T-cell (primary cell): Measurements from ENCODE around the gene COL1A1. TPM values are rescaled to one million over a fixed set of nuclear protein-coding genes. Genes with fewer than 3 reads are reported as not detected.
A peak's percentile ranks its signal among the peaks of the same experiment; 100 is the strongest.

ENCODE experiments used
- ATAC-seq, 4 experiments: fragments of 200-7000 bp in 3 of 4; fragments of 150-1000 bp in 1 of 4; cut with Tn5 transposase; replicated peaks in 1 of 4; 1 replicate in 3 of 4; 2 replicates in 1 of 4; pipeline ENCODE4 v1.10.0; 2021; ENCODE audit warnings: moderate library complexity in 3 of 4, mild to moderate bottlenecking in 2 of 4, moderate number of reproducible peaks in 1 of 4
- CTCF ChIA-PET, 2 donors: fragments of 300-600 bp; sonication (Branson Sonifier 250); formaldehyde crosslinking; loops; one replicate each; lab custom pipeline; 2022; ENCODE audit warnings: antibody characterized with exemption in 2 of 2; lab: Charles Lee
- POLR2A ChIA-PET, 2 donors: fragments of 300-600 bp; sonication (Branson Sonifier 250); formaldehyde crosslinking; loops; one replicate each; lab custom pipeline; 2022; ENCODE audit warnings: antibody characterized with exemption in 2 of 2; lab: Charles Lee
- DNase-seq, 35 experiments: peaks; one replicate each; pipeline versions ENCODE4 v3.0.0 to v3.0.0-alpha.2; 2013 to 2023
- H3K27ac ChIP-seq: one replicate; pipeline ENCODE4 v1.5.1; 2013; ENCODE audit warnings: low read length
- H3K27me3 ChIP-seq, 2 experiments: replicated peaks in 1 of 2; 1 replicate in 1 of 2; 2 replicates in 1 of 2; pipeline versions ENCODE4 v1.6.1 to v1.7.0; 2013; ENCODE audit warnings: low read length in 1 of 2, mixed read lengths in 1 of 2; ENCODE audit not compliant: control insufficient read depth in 2 of 2, insufficient read depth in 2 of 2; ENCODE audit errors: extremely low read depth in 1 of 2
- H3K36me3 ChIP-seq, 2 donors: 1 replicate in 1 of 2; 2 replicates in 1 of 2; pipeline versions ENCODE4 v1.6.1 to v1.7.0; 2013; ENCODE audit warnings: low read length in 1 of 2; ENCODE audit not compliant: control insufficient read depth in 2 of 2, insufficient read depth in 1 of 2; ENCODE audit errors: extremely low read depth in 1 of 2
- H3K4me1 ChIP-seq, 2 experiments: 1 replicate in 1 of 2; 2 replicates in 1 of 2; pipeline versions ENCODE4 v1.6.1 to v1.7.0; 2013; ENCODE audit warnings: low read length in 2 of 2, mixed read lengths in 1 of 2; ENCODE audit not compliant: insufficient read depth in 2 of 2, control insufficient read depth in 1 of 2; ENCODE audit errors: extremely low read depth in 1 of 2
- H3K4me3 ChIP-seq, 2 donors: 1 replicate in 1 of 2; 2 replicates in 1 of 2; pipeline versions ENCODE4 v1.5.1 to v1.7.0; 2013; ENCODE audit warnings: mild to moderate bottlenecking in 2 of 2, low read length in 1 of 2, moderate library complexity in 1 of 2; ENCODE audit not compliant: control insufficient read depth in 1 of 2; ENCODE audit errors: extremely low read depth in 1 of 2
- H3K9me3 ChIP-seq: 2 replicates; pipeline ENCODE4 v1.7.0; 2013
- H3K27ac Mint-ChIP-seq, 2 donors: one replicate each; pipeline ENCODE4 v1.8.0; 2020 to 2021; ENCODE audit warnings: mild to moderate bottlenecking in 2 of 2, mixed read lengths in 2 of 2
- H3K27me3 Mint-ChIP-seq, 2 donors: one replicate each; pipeline ENCODE4 v1.8.0; 2021 to 2022; ENCODE audit warnings: mixed read lengths in 2 of 2
- H3K36me3 Mint-ChIP-seq: one replicate; pipeline ENCODE4 v1.8.0; 2021; ENCODE audit warnings: mixed read lengths
- H3K4me1 Mint-ChIP-seq, 3 donors: one replicate each; pipeline ENCODE4 v1.8.0; 2020 to 2022; ENCODE audit warnings: mixed read lengths in 3 of 3, mild to moderate bottlenecking in 1 of 3
- H3K4me3 Mint-ChIP-seq, 3 donors: one replicate each; pipeline ENCODE4 v1.8.0; 2020 to 2022; ENCODE audit warnings: mild to moderate bottlenecking in 3 of 3, mixed read lengths in 3 of 3, moderate library complexity in 3 of 3
- H3K9me3 Mint-ChIP-seq, 3 donors: one replicate each; pipeline ENCODE4 v1.8.0; 2020 to 2022; ENCODE audit warnings: mixed read lengths in 3 of 3
- WGBS: methylation state at CpG from one replicate; pipeline ENCODE4 v1.1.5; 2013; ENCODE audit warnings: missing lambda C conversion rate; ENCODE audit not compliant: insufficient coverage; 5-methylcytosine and 5-hydroxymethylcytosine counted together
- total RNA-seq, 35 experiments: library from RNA in 6 of 35; stranded (reverse) in 6 of 35; fragments of 120-200 nt in 1 of 35; gene quantifications; one replicate each; pipeline versions ENCODE4 v1.2.1 to v1.2.4 and lab custom pipeline; 2013 to 2026

COL1A1 gene
- total RNA-seq, 5 donors from 2014 or later (not counting 1 experiment from before 2014, with no cell fraction given): 4.1 to 21.0 (median 6.6) TPM

- H3K27me3 ChIP-seq: peaks cover 0 to 24% of the 10 kb centered on the region in 2 experiments
- no peaks in the 10 kb centered on the region for H3K36me3 Mint-ChIP-seq
- no peaks in the 10 kb centered on the region for H3K9me3 ChIP-seq
- H3K4me3 Mint-ChIP-seq: peak overlapping the region; percentile 54 to 70 (median 56)
- peak overlapping the region; percentile 56 for H3K27ac ChIP-seq
- no peaks in the 10 kb centered on the region for H3K27me3 Mint-ChIP-seq
- WGBS: 28% methylated on average over 11 of the region's 14 CpGs
- DNase-seq (peak; percentile 41 to 76 (median 65)), ATAC-seq (peak; percentile 79 to 89 (median 84))
- H3K27ac Mint-ChIP-seq: peak overlapping the region; percentile 73 to 88
- H3K4me3 ChIP-seq: peak overlapping the region in 1 of 2 donors; percentile 40
- ChIA-PET CTCF (interaction anchor here (0.6 to 1.8 kb wide), 16 partner anchors 8 to 228 kb away, joined by 3 to 13 read pairs (median 4); partner anchors contain the start of genes COL1A1 (in 1 of the 2), LRRC59 (in 1 of the 2) and SAMD14 (in 1 of the 2)), POLR2A (no interaction called here)
- H3K9me3 Mint-ChIP-seq: no peaks in the 10 kb centered on the region
- no peaks in the 10 kb centered on the region for H3K36me3 ChIP-seq
- peaks cover 12 to 14% (median 13%) of the 10 kb centered on the region in 3 donors for H3K4me1 Mint-ChIP-seq
- H3K4me1 ChIP-seq: peaks cover 0 to 18% of the 10 kb centered on the region in 2 experiments
These were observed 32.2 kb downstream of the COL1A1 start for GRCh38 chr17:50169121-50169764.

DNA sequence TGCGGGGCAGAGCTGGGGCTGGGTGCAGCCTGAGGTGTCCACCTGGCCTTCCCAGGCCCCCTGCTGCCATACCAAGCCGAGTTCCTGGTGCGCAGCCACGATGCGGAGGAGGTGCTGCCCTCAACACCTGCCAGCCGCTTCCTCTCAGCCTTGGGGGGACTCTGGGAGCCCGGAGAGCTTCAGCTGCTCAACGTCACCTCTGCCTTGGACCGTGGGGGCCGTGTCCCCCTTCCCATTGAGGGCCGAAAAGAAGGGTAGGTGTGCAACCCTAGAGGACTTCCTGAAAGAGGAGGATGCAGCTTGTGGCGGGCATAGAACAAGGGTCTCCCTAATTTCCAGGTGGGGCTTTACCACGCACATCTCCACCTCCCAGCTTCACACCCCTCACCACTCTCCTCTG lies 33.1 kb downstream of the COL1A1 start:
- Mint-ChIP-seq H3K4me3 (peak overlapping the region in 1 of 3 donors; percentile 70), H3K4me1 (peaks cover 13 to 17% (median 16%) of the 10 kb centered on the region in 3 donors), H3K27ac (peak overlapping the region in 1 of 2 donors; percentile 73), H3K9me3 (no peaks in the 10 kb centered on the region), H3K27me3 (no peaks in the 10 kb centered on the region), H3K36me3 (no peaks in the 10 kb centered on the region)
- Histone ChIP-seq H3K27me3 (peaks cover 0 to 21% of the 10 kb centered on the region in 2 experiments), H3K4me1 (peaks cover 0 to 18% of the 10 kb centered on the region in 2 experiments), H3K27ac (no peak overlapping the region), H3K36me3 (no peaks in the 10 kb centered on the region), H3K9me3 (no peaks in the 10 kb centered on the region), H3K4me3 (peak overlapping the region in 1 of 2 donors; percentile 40)
- 72% methylated on average over 5 of the region's 13 CpGs for WGBS
- DNase-seq (no peak), ATAC-seq (no peak)
- POLR2A ChIA-PET: interaction anchor here in 1 of 2 donors (0.5 kb wide), 1 partner anchor 36 kb away, joined by 3 read pairs; no protein-coding TSS in a partner anchor
- CTCF ChIA-PET: interaction anchor here in 1 of 2 donors (0.5 to 1.2 kb wide), 2 partner anchors 76 to 124 kb away, joined by 5 to 6 read pairs; no protein-coding TSS in a partner anchor

DNA sequence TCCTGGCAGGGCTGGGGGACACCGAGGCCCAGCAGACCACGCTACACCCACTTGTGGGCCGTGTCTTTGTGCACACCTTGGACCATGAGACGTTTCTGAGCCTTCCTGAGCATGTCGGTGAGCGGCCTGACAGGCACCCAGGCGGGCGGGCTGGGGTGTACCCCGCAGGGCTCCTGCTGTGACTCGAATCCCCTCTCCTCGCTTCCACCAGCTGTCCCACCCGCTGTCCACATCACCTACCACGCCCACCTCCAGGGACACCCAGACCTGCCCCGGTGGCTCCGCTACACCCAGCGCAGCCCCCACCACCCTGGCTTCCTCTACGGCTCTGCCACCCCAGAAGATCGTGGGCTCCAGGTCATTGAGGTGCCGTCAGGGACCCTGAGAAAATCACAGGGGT lies 34.1 kb downstream of the COL1A1 start:
- H3K9me3 Mint-ChIP-seq: no peaks in the 10 kb centered on the region
- DNase-seq: no peak
- no peak for ATAC-seq
- Histone ChIP-seq H3K27ac (no peak overlapping the region), H3K27me3 (peaks cover 0 to 21% of the 10 kb centered on the region in 2 experiments), H3K36me3 (no peaks in the 10 kb centered on the region), H3K4me1 (peaks cover 7 to 18% of the 10 kb centered on the region in 2 experiments), H3K9me3 (no peaks in the 10 kb centered on the region), H3K4me3 (no peak overlapping the region)
- ChIA-PET CTCF (no interaction called here), POLR2A (interaction anchor here in 1 of 2 donors (0.6 kb wide), 1 partner anchor 825 kb away, joined by 3 read pairs; no protein-coding TSS in a partner anchor)
- H3K4me3 Mint-ChIP-seq: no peak overlapping the region
- peaks cover 16 to 24% (median 22%) of the 10 kb centered on the region in 3 donors for H3K4me1 Mint-ChIP-seq
- 92% methylated on average over 11 of the region's 19 CpGs for WGBS
- no peaks in the 10 kb centered on the region for H3K36me3 Mint-ChIP-seq
- H3K27me3 Mint-ChIP-seq: no peaks in the 10 kb centered on the region
- no peak overlapping the region for H3K27ac Mint-ChIP-seq

DNA sequence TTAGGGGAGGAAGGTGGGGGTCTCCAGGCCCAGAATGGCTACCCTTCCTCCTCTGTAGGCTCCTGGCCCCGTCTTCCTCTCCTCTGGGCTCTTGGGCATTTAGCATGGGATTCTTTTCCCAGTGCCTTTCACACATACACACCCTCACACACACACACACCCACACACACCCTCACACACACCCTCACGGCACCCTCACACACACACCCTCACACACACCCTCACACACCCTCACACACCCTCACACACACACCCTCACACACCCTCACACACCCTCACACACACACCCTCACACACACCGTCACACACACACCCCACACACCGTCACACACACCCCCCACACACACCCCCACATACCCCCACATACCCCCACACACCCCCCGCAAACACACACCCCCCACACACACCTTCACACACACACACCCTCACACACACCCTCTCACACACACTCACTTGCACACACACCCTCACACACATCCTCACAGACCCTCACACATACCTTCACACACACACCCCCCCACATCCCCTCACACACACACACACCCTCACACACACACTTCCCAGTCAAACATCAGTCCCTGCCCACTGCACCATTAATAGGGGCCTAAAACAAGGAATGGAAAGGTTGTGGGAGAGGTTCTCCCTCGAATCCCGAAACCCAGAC lies 34.8 kb downstream of the COL1A1 start:
- no peaks in the 10 kb centered on the region for H3K27me3 Mint-ChIP-seq
- ChIA-PET POLR2A (interaction anchor here in 1 of 2 donors (0.7 kb wide), 1 partner anchor 33 kb away, joined by 3 read pairs; no protein-coding TSS in a partner anchor), CTCF (interaction anchor here in 1 of 2 donors (1.5 kb wide), 1 partner anchor 26 kb away, joined by 3 read pairs; no protein-coding TSS in a partner anchor)
- Histone ChIP-seq H3K36me3 (no peaks in the 10 kb centered on the region), H3K27me3 (peaks cover 0 to 21% of the 10 kb centered on the region in 2 experiments), H3K9me3 (no peaks in the 10 kb centered on the region), H3K4me3 (no peak overlapping the region), H3K27ac (no peak overlapping the region), H3K4me1 (peaks cover 13 to 26% of the 10 kb centered on the region in 2 experiments)
- ATAC-seq: no peak
- H3K27ac Mint-ChIP-seq: no peak overlapping the region
- H3K4me1 Mint-ChIP-seq: peaks cover 23 to 31% (median 29%) of the 10 kb centered on the region in 3 donors
- no peak for DNase-seq
- H3K36me3 Mint-ChIP-seq: no peaks in the 10 kb centered on the region
- H3K9me3 Mint-ChIP-seq: no peaks in the 10 kb centered on the region
- H3K4me3 Mint-ChIP-seq: no peak overlapping the region
- WGBS: 70% methylated on average over 2 of the region's 7 CpGs

GRCh38 chr17:50165867-50166517 lies 35.4 kb downstream of the COL1A1 start, which contains the start of gene SGCA:
SGCA (plus strand) TSS chr17:50166005; CDS start chr17:50166041, 36 bp downstream.
- Histone ChIP-seq H3K4me1 (peaks cover 14 to 31% of the 10 kb centered on the region in 2 experiments), H3K27ac (no peak within 1 kb of the TSS), H3K9me3 (no peaks in the 10 kb centered on the region), H3K4me3 (no peak within 1 kb of the TSS), H3K27me3 (peaks cover 0 to 21% of the 10 kb centered on the region in 2 experiments), H3K36me3 (no peaks in the 10 kb centered on the region)
- Mint-ChIP-seq H3K27ac (no peak within 1 kb of the TSS), H3K36me3 (no peaks in the 10 kb centered on the region), H3K4me1 (peaks cover 26 to 38% (median 33%) of the 10 kb centered on the region in 3 donors), H3K27me3 (no peaks in the 10 kb centered on the region), H3K4me3 (no peak within 1 kb of the TSS), H3K9me3 (no peaks in the 10 kb centered on the region)
- ChIA-PET POLR2A (interaction anchor here in 1 of 2 donors (0.7 kb wide), 1 partner anchor 34 kb away, joined by 3 read pairs; no protein-coding TSS in a partner anchor), CTCF (interaction anchor here in 1 of 2 donors (1.5 kb wide), 1 partner anchor 26 kb away, joined by 3 read pairs; no protein-coding TSS in a partner anchor)
- WGBS: 63% methylated on average over 8 of the region's 15 CpGs
- DNase-seq (no peak), ATAC-seq (no peak)
